ENCODE results near the gene KCNT2. TPM values are rescaled to one million over a fixed set of nuclear protein-coding genes. Genes with fewer than 3 reads are reported as not detected.
A peak's percentile ranks its signal among the peaks of the same experiment; 100 is the strongest.

Gene KCNT2
- polyA plus RNA-seq, 2 of the 4 experiments (the other 2 are of a cell fraction), result 0.14 to 1.7 TPM

DNA sequence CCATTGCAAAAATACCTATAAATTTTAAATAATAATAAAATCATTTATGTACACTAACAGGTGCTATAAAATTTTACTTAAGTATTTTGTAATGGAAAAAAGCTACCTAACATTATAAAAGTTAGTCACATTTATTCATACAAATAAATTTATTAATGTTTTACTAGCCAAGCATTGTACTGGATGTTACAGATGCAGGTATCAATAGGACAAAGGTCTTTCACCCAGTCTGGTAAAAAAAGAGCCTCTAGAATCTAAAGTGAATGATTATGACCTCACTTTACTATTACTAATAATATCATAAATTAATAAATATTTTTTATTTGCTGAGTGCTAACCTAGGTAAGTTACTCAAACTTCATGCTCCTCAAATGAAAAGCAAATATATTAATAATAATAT, 170.6 kb downstream of the KCNT2 start:
- TF ChIP-seq CEBPB (IDR thresholded peaks at IDR 0.05) (no peak), NFE2L2 (conservative IDR thresholded peaks at IDR 0.05; ENCODE audit: low read length) (no peak), HEYL (CRISPR knock-in tag; IDR thresholded peaks at IDR 0.05) (no peak), ZSCAN20 (CRISPR knock-in tag; IDR thresholded peaks at IDR 0.05) (no peak), CBX2 (IDR thresholded peaks at IDR 0.05; ENCODE audit: borderline replicate concordance, low read depth) (no peak), KDM1A (IDR thresholded peaks at IDR 0.05; ENCODE audit: low read depth) (no peak), FOSL2 (IDR thresholded peaks at IDR 0.05) (no peak), FOSL2 (CRISPR knock-in tag; IDR thresholded peaks at IDR 0.05) (no peak), FOXS1 (CRISPR knock-in tag; IDR thresholded peaks at IDR 0.05) (no peak), MAFK (IDR thresholded peaks at IDR 0.05; ENCODE audit: partially characterized antibody) (no peak), ZFP36 (IDR thresholded peaks at IDR 0.05; ENCODE audit: borderline replicate concordance, partially characterized antibody) (no peak), NR3C1 (IDR thresholded peaks at IDR 0.05) (no peak), HDAC2 (IDR thresholded peaks at IDR 0.05) (no peak), BHLHE40 (IDR thresholded peaks at IDR 0.05; ENCODE audit: low read depth, low read length) (no peak), ESRRA (IDR thresholded peaks at IDR 0.05; ENCODE audit: borderline replicate concordance, low read length) (no peak)
- TF ChIP-seq, protein P1, sequence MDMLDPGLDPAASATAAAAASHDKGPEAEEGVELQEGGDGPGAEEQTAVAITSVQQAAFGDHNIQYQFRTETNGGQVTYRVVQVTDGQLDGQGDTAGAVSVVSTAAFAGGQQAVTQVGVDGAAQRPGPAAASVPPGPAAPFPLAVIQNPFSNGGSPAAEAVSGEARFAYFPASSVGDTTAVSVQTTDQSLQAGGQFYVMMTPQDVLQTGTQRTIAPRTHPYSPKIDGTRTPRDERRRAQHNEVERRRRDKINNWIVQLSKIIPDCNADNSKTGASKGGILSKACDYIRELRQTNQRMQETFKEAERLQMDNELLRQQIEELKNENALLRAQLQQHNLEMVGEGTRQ (IDR thresholded peaks at IDR 0.05), result no peak
- TF ChIP-seq, protein P2, sequence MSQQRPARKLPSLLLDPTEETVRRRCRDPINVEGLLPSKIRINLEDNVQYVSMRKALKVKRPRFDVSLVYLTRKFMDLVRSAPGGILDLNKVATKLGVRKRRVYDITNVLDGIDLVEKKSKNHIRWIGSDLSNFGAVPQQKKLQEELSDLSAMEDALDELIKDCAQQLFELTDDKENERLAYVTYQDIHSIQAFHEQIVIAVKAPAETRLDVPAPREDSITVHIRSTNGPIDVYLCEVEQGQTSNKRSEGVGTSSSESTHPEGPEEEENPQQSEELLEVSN (IDR thresholded peaks at IDR 0.05; ENCODE audit: borderline replicate concordance, low read depth), result no peak
- TF ChIP-seq, protein P3, sequence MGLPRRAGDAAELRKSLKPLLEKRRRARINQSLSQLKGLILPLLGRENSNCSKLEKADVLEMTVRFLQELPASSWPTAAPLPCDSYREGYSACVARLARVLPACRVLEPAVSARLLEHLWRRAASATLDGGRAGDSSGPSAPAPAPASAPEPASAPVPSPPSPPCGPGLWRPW (IDR thresholded peaks at IDR 0.05), result no peak
- ATAC-seq, result no peak
- CTCF ChIA-PET, result no interaction called here

DNA sequence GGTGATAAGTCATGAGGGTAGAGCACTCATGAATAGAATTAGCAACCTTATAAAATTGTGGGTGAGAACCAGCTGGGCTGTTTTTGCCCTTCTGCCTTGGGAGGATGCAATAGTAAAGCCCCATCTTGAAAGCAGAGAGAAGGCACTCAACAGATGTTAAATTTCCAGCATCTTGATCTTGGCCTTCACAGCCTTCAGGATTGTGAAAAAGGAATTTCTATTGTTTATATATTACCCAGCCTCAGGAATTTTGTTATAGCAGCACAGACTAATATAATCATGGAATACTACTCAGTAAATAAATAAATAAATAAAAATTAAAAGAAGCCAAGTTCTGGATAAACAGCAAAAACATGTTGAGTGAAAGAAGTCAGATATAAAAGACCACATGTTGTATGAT, 175.2 kb downstream of the KCNT2 start:
- TF ChIP-seq, protein P4, sequence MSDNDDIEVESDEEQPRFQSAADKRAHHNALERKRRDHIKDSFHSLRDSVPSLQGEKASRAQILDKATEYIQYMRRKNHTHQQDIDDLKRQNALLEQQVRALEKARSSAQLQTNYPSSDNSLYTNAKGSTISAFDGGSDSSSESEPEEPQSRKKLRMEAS (IDR thresholded peaks at IDR 0.05), result no peak
- TF ChIP-seq ZFP36 (IDR thresholded peaks at IDR 0.05; ENCODE audit: borderline replicate concordance, partially characterized antibody), result no peak
- TF ChIP-seq, protein P1 (IDR thresholded peaks at IDR 0.05), result no peak
- TF ChIP-seq HOXB5 (CRISPR knock-in tag; IDR thresholded peaks at IDR 0.05), result no peak
- TF ChIP-seq NFE2L2 (conservative IDR thresholded peaks at IDR 0.05; ENCODE audit: low read length), result no peak
- TF ChIP-seq BHLHE40 (IDR thresholded peaks at IDR 0.05; ENCODE audit: low read depth, low read length), result no peak
- TF ChIP-seq CBX8 (IDR thresholded peaks at IDR 0.05), result no peak
- no peak for TF ChIP-seq FOSB (CRISPR knock-in tag; IDR thresholded peaks at IDR 0.05)
- TF ChIP-seq NPAS2 (CRISPR knock-in tag; IDR thresholded peaks at IDR 0.05; ENCODE audit: borderline replicate concordance), result no peak
- no peak for TF ChIP-seq CEBPB (IDR thresholded peaks at IDR 0.05)
- Histone ChIP-seq H3K4me2 (no peak overlapping the region), H3K4me1 (peaks cover 14% of the 10 kb centered on the region; the same call in 2 of the 3 replicates), H3K9me3 (no peaks in the 10 kb centered on the region), H3K4me3 (no peak overlapping the region), H3K27ac (no peak overlapping the region)
- ChIA-PET POLR2A (no interaction called here), CTCF (no interaction called here)
- no peak for DNase-seq (ENCODE audit: low read depth in 1 of 2, low spot score in 1 of 2)
- ATAC-seq, result no peak
- FAIRE-seq, result no peak

More for the DNA sequence above, 170.6 kb downstream of the KCNT2 start:
- no peaks in the 10 kb centered on the region for H3K9me3 ChIP-seq
- POLR2A ChIA-PET, result no interaction called here
- peaks cover 28% of the 10 kb centered on the region for H3K4me1 ChIP-seq
- DNase-seq (ENCODE audit: low read depth in 1 of 2, low spot score in 1 of 2), result no peak
- peak overlapping the region in 1 of 2 experiments; percentile 50; a peak in 2 of 6 replicates for H3K27ac ChIP-seq
- H3K4me2 ChIP-seq, result peak overlapping the region; percentile 73
- no peak overlapping the region for H3K4me3 ChIP-seq
- FAIRE-seq, result no peak

Data from A549 (cell line).